ENCODE results near the gene TENM3. TPM values are rescaled to one million over a fixed set of nuclear protein-coding genes. Genes with fewer than 3 reads are reported as not detected.

TENM3 gene
- total RNA-seq, 2 experiments from 2014 or later: not detected

DNA sequence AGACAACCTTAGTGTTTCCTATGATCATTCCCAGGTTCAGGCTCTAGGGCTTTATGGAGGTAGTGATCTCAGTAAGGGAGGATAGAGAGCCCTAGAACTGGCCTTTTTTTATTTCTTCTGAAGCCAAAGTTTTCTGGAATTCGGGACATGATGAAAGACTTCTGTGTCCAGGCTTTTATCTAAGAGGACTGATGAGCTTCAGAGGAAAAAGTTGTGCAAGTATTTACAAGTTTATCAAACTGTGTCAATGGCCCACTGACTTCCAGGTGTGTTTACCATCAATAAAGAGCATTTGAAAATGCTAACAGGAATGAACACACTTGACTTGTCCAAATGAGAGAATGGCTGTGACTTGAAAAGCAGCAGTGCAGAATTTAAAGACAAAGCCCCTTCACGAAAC, 419.3 kb downstream of the TENM3 start:
- TF ChIP-seq, protein P1, sequence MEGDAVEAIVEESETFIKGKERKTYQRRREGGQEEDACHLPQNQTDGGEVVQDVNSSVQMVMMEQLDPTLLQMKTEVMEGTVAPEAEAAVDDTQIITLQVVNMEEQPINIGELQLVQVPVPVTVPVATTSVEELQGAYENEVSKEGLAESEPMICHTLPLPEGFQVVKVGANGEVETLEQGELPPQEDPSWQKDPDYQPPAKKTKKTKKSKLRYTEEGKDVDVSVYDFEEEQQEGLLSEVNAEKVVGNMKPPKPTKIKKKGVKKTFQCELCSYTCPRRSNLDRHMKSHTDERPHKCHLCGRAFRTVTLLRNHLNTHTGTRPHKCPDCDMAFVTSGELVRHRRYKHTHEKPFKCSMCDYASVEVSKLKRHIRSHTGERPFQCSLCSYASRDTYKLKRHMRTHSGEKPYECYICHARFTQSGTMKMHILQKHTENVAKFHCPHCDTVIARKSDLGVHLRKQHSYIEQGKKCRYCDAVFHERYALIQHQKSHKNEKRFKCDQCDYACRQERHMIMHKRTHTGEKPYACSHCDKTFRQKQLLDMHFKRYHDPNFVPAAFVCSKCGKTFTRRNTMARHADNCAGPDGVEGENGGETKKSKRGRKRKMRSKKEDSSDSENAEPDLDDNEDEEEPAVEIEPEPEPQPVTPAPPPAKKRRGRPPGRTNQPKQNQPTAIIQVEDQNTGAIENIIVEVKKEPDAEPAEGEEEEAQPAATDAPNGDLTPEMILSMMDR (IDR thresholded peaks at IDR 0.05): no peak
- intact Hi-C loops (cut with DNase I, micrococcal nuclease): no loop called here
- H3K4me3 Mint-ChIP-seq: no peak overlapping the region
- Histone ChIP-seq H3K27me3 (ENCODE audit: control insufficient read depth in 1 of 2, insufficient read depth in 2 of 2, low read length in 2 of 2) (no peaks in the 10 kb centered on the region), H3K27ac (ENCODE audit: low read depth in 1 of 2, low read length in 2 of 2) (no peak overlapping the region), H3K9me3 (ENCODE audit: control insufficient read depth in 1 of 2, insufficient read depth in 1 of 2, low read length in 2 of 2) (peaks cover 0 to 5% of the 10 kb centered on the region in 2 experiments), H3K4me1 (ENCODE audit: insufficient read depth, low read length) (no peaks in the 10 kb centered on the region), H3K36me3 (ENCODE audit: insufficient read depth, low read length) (no peaks in the 10 kb centered on the region), H3K4me3 (ENCODE audit: low read length) (no peak overlapping the region)
- H3K27ac Mint-ChIP-seq: no peak overlapping the region
- ChIA-PET POLR2A (no interaction called here), CTCF (no interaction called here)
- ATAC-seq (ENCODE audit: poor library complexity) (no peak), DNase-seq (no peak)
- H3K27me3 Mint-ChIP-seq: peaks cover 10% of the 10 kb centered on the region
- H3K36me3 Mint-ChIP-seq (ENCODE audit: low read depth): no peaks in the 10 kb centered on the region
- no peaks in the 10 kb centered on the region for H3K9me3 Mint-ChIP-seq
- no peaks in the 10 kb centered on the region for H3K4me1 Mint-ChIP-seq (ENCODE audit: low read depth)

DNA sequence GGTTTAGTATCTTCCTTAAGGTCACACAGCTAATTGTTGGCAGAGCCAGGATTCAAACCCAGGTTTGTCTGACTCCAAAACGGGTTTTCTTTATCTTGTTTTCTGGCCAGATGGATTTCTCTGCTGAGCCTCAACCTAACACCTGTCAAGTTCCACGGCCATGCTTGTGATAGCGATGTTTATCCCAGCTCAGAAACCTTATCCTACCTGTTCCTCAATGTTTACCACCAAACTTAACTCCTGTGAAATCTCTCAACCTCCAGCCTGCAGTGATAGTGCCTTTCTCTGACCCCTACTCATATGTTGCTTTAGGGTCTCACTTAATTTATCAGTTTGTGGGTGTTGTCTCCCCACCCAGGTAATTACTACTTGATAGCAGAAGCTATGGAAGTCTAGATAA, 428.0 kb downstream of the TENM3 start:
- ATAC-seq (ENCODE audit: poor library complexity) (no peak), DNase-seq (no peak)
- H3K36me3 ChIP-seq (ENCODE audit: insufficient read depth, low read length): no peaks in the 10 kb centered on the region
- ChIA-PET POLR2A (no interaction called here), CTCF (no interaction called here)
- intact Hi-C loops (cut with DNase I, micrococcal nuclease): no loop called here
- no peak overlapping the region for H3K4me3 ChIP-seq (ENCODE audit: low read length)
- H3K27me3 Mint-ChIP-seq: no peaks in the 10 kb centered on the region
- no peak overlapping the region for H3K4me3 Mint-ChIP-seq
- H3K27ac ChIP-seq (ENCODE audit: low read depth in 1 of 2, low read length in 2 of 2): no peak overlapping the region
- no peaks in the 10 kb centered on the region for H3K4me1 Mint-ChIP-seq (ENCODE audit: low read depth)
- H3K27ac Mint-ChIP-seq: no peak overlapping the region
- H3K4me1 ChIP-seq (ENCODE audit: insufficient read depth, low read length): no peaks in the 10 kb centered on the region
- no peaks in the 10 kb centered on the region for H3K36me3 Mint-ChIP-seq (ENCODE audit: low read depth)
- TF ChIP-seq, protein P1 (IDR thresholded peaks at IDR 0.05): no peak
- no peaks in the 10 kb centered on the region for H3K9me3 Mint-ChIP-seq
- H3K9me3 ChIP-seq (ENCODE audit: control insufficient read depth in 1 of 2, insufficient read depth in 1 of 2, low read length in 2 of 2): no peaks in the 10 kb centered on the region
- H3K27me3 ChIP-seq (ENCODE audit: control insufficient read depth in 1 of 2, insufficient read depth in 2 of 2, low read length in 2 of 2): no peaks in the 10 kb centered on the region

- Mint-ChIP-seq H3K27me3 (no peaks in the 10 kb centered on the region), H3K4me1 (ENCODE audit: low read depth) (no peaks in the 10 kb centered on the region), H3K9me3 (no peaks in the 10 kb centered on the region), H3K4me3 (no peak overlapping the region), H3K27ac (no peak overlapping the region), H3K36me3 (ENCODE audit: low read depth) (no peaks in the 10 kb centered on the region)
- no peaks in the 10 kb centered on the region for H3K4me1 ChIP-seq (ENCODE audit: insufficient read depth, low read length)
- no peak overlapping the region for H3K4me3 ChIP-seq (ENCODE audit: low read length)
- intact Hi-C loops (cut with DNase I, micrococcal nuclease): no loop called here
- H3K9me3 ChIP-seq (ENCODE audit: control insufficient read depth in 1 of 2, insufficient read depth in 1 of 2, low read length in 2 of 2): no peaks in the 10 kb centered on the region
- ATAC-seq (ENCODE audit: poor library complexity): no peak
- TF ChIP-seq, protein P1 (IDR thresholded peaks at IDR 0.05): no peak
- no peaks in the 10 kb centered on the region for H3K27me3 ChIP-seq (ENCODE audit: control insufficient read depth in 1 of 2, insufficient read depth in 2 of 2, low read length in 2 of 2)
- ChIA-PET POLR2A (no interaction called here), CTCF (no interaction called here)
- no peaks in the 10 kb centered on the region for H3K36me3 ChIP-seq (ENCODE audit: insufficient read depth, low read length)
- no peak for DNase-seq
- no peak overlapping the region for H3K27ac ChIP-seq (ENCODE audit: low read depth in 1 of 2, low read length in 2 of 2)
These were observed 428.5 kb downstream of the TENM3 start for GRCh38 chr4:182671749-182672148.
